CD8-positive, alpha-beta memory T cell (primary cell): ENCODE measurements around the gene SLC29A1. TPM values are rescaled to one million over a fixed set of nuclear protein-coding genes. Genes with fewer than 3 reads are reported as not detected.

Experiments used
- CTCF ChIA-PET: fragments of 350-600 bp; sonication (Branson Sonifier 250); formaldehyde crosslinking; loops from one replicate; lab custom pipeline; 2021; ENCODE audit warnings: antibody characterized with exemption; lab: Charles Lee
- POLR2A ChIA-PET: fragments of 350-600 bp; sonication (Branson Sonifier 250); formaldehyde crosslinking; loops from one replicate; lab custom pipeline; 2021; ENCODE audit warnings: antibody characterized with exemption; lab: Charles Lee
- DNase-seq, 5 donors: peaks; one replicate each; pipeline versions ENCODE4 v3.0.0 to v3.0.0-alpha.2; 2020 to 2022; ENCODE audit warnings: mixed read lengths in 1 of 5
- H3K27ac ChIP-seq: one replicate; pipeline ENCODE4 v1.7.0; 2013; ENCODE audit warnings: low read depth, mild to moderate bottlenecking, low read length, moderate library complexity
- H3K27me3 ChIP-seq: 2 replicates; pipeline ENCODE4 v1.7.0; 2013; ENCODE audit warnings: low read length, mild to moderate bottlenecking; ENCODE audit not compliant: insufficient read depth, poor library complexity, severe bottlenecking
- H3K36me3 ChIP-seq: 2 replicates; pipeline ENCODE4 v1.7.0; 2013; ENCODE audit warnings: mild to moderate bottlenecking, low read length, moderate library complexity; ENCODE audit not compliant: insufficient read depth
- H3K4me1 ChIP-seq: 2 replicates; pipeline ENCODE4 v1.7.0; 2013; ENCODE audit warnings: mild to moderate bottlenecking, low read length, moderate library complexity; ENCODE audit not compliant: insufficient read depth
- H3K4me3 ChIP-seq: 2 replicates; pipeline ENCODE4 v1.7.0; 2013; ENCODE audit warnings: mild to moderate bottlenecking, low read length
- H3K9me3 ChIP-seq: 2 replicates; pipeline ENCODE4 v1.7.0; 2013; ENCODE audit warnings: mild to moderate bottlenecking, low read length
- H3K27ac Mint-ChIP-seq, 8 donors: one replicate each; pipeline ENCODE4 v1.8.0; 2020 to 2021; ENCODE audit warnings: mixed read lengths in 8 of 8, mild to moderate bottlenecking in 6 of 8, inconsistent platforms in 3 of 8, moderate library complexity in 3 of 8
- H3K27me3 Mint-ChIP-seq, 2 donors: one replicate each; pipeline ENCODE4 v1.8.0; 2020 to 2021; ENCODE audit warnings: mixed read lengths in 2 of 2, mild to moderate bottlenecking in 1 of 2, moderate library complexity in 1 of 2
- H3K36me3 Mint-ChIP-seq, 3 donors: one replicate each; pipeline ENCODE4 v1.8.0; 2020 to 2021; ENCODE audit warnings: mixed read lengths in 3 of 3, inconsistent platforms in 1 of 3, mild to moderate bottlenecking in 1 of 3
- H3K4me1 Mint-ChIP-seq, 3 donors: one replicate each; pipeline ENCODE4 v1.8.0; 2020 to 2021; ENCODE audit warnings: mixed read lengths in 3 of 3, inconsistent platforms in 1 of 3, mild to moderate bottlenecking in 1 of 3
- H3K4me3 Mint-ChIP-seq, 7 donors: one replicate each; pipeline ENCODE4 v1.8.0; 2020 to 2021; ENCODE audit warnings: mixed read lengths in 7 of 7, mild to moderate bottlenecking in 6 of 7, moderate library complexity in 4 of 7, inconsistent platforms in 2 of 7
- H3K9me3 Mint-ChIP-seq, 5 donors: one replicate each; pipeline ENCODE4 v1.8.0; 2020 to 2022; ENCODE audit warnings: mixed read lengths in 5 of 5, mild to moderate bottlenecking in 3 of 5, moderate library complexity in 2 of 5, inconsistent platforms in 1 of 5
- polyA plus RNA-seq: library from polyadenylated mRNA; unstranded; fragments of 300-500 nt; fragmentation: Illumina TruSeq; gene quantifications from one replicate; pipeline ENCODE4 v1.2.3, GENCODE V29; 2021
- total RNA-seq, 2 experiments: library from RNA; stranded (reverse); gene quantifications; one replicate each; pipeline ENCODE4 v1.2.3, GENCODE V29; 2021

SLC29A1 gene
- total and polyA plus RNA-seq, 3 experiments from 2014 or later, result 3.6 to 116 (median 116) TPM

DNA sequence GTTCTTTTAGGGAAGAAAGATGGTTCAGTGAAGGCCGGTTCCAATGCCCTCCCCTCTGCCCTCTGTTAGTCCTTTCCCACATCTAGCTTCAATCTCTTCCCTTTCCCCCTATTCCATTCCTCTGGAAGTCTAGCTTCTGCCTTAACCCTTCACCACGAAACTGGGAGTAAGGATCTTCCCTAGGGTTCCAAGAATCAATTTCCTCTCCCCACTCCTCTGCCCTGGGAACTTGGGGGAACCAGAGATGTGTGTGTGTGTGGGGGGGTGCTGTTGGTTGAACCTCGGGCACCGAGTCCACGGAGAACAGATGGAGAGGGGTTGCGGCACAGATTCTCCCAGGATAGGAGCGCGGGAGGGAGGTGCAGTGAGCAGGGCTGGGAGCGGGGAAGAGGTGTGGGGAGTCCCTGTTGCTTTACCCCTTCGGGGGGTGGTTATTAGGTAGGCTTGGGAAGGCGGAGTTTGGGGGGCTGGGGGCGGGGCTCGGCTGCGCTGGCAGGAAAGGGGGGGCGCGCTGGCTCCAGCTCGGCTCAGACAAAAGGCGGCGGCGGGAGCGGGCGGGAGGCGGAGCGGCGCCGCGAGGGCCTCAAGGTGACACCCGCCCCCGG is 46.6 kb downstream of the SLC29A1 start, which contains the start of gene TMEM151B:
Gene TMEM151B (plus strand): TSS at position 530 of the 605 bp plus-strand sequence. CDS start 293 bp downstream, outside the sequence.
- Histone ChIP-seq H3K4me3 (no peak within 1 kb of the TSS), H3K4me1 (no peaks in the 10 kb centered on the region), H3K27ac (no peak within 1 kb of the TSS), H3K9me3 (no peaks in the 10 kb centered on the region), H3K36me3 (no peaks in the 10 kb centered on the region), H3K27me3 (peaks cover 51% of the 10 kb centered on the region)
- ChIA-PET CTCF (interaction anchor here (1.0 to 3.8 kb wide), 4 partner anchors 28 to 76 kb away, joined by 3 to 36 read pairs (median 4); partner anchors contain the start of gene AARS2), POLR2A (interaction anchor here (1.4 kb wide), 1 partner anchor 23 kb away, joined by 7 read pairs; the partner anchor contains the start of gene HSP90AB1)
- H3K36me3 Mint-ChIP-seq, result peaks cover 0 to 8% (median 0%) of the 10 kb centered on the region in 3 donors
- peak in 3 of 5 donors; percentile 21 to 58 (median 30) for DNase-seq
- peak within 1 kb of the TSS in 4 of 8 donors; percentile 16 to 89 (median 59) for H3K27ac Mint-ChIP-seq
- H3K27me3 Mint-ChIP-seq, result peaks cover 49 to 54% of the 10 kb centered on the region in 2 donors
- peaks cover 9 to 23% (median 22%) of the 10 kb centered on the region in 3 donors for H3K4me1 Mint-ChIP-seq
- H3K4me3 Mint-ChIP-seq, result peak within 1 kb of the TSS; percentile 63 to 84 (median 78)
- no peaks in the 10 kb centered on the region for H3K9me3 Mint-ChIP-seq

DNA sequence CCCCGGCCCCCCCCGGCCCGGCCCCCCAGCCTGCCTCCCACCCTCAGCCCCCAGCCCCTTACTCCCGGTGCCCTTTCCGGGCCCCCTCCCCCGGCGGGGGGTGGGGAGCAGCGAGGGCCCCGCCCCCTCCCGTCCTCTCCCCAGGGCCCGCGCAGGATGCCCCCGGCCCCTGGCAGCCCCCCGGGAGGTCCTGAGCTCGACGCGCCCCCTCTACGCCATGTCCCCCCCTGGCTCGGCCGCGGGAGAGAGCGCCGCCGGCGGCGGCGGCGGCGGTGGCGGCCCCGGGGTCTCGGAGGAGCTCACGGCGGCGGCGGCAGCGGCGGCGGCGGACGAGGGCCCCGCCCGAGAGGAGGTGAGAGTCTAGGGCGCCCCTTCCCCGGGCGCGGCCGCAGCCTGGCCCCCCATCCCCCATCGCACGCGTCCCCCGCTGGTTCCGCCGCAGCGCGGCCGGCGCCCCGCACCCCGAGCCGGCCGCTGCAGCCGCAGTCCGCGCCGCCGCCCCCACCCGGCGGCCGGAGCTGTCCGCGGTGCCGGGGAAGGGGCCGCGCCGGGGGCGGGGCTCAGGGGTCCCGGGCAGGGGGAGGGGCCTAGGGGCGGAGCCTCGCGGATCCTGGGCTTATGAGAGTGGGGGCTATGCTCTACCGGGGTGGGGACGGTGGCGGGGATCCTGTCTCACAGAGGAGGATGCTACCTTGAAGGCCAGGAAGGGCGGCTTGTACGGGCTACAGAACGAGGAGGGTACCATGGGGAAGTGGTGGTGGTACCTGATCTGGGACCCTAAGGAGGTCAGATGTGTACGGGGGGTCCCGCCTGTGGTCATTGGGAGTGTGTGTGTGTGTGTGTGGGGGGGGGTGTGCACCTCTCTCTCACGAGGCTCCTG is 47.4 kb downstream of the SLC29A1 start:
- Mint-ChIP-seq H3K9me3 (no peaks in the 10 kb centered on the region), H3K27ac (peak overlapping the region in 1 of 8 donors; percentile 81), H3K27me3 (peaks cover 49 to 54% of the 10 kb centered on the region in 2 donors), H3K4me1 (peaks cover 5 to 22% (median 21%) of the 10 kb centered on the region in 3 donors), H3K4me3 (peak overlapping the region; percentile 34 to 84 (median 78)), H3K36me3 (peaks cover 0 to 8% (median 0%) of the 10 kb centered on the region in 3 donors)
- Histone ChIP-seq H3K9me3 (no peaks in the 10 kb centered on the region), H3K4me1 (no peaks in the 10 kb centered on the region), H3K27me3 (peaks cover 51% of the 10 kb centered on the region), H3K4me3 (no peak overlapping the region), H3K27ac (no peak overlapping the region), H3K36me3 (no peaks in the 10 kb centered on the region)
- peak in 1 of 5 donors; percentile 53 for DNase-seq
- CTCF ChIA-PET, result interaction anchor here (0.8 to 1.3 kb wide), 4 partner anchors 34 to 76 kb away, joined by 3 to 4 read pairs (median 3); partner anchors contain the start of gene AARS2
- POLR2A ChIA-PET, result interaction anchor here (1.4 kb wide), 1 partner anchor 24 kb away, joined by 7 read pairs; the partner anchor contains the start of gene HSP90AB1

DNA sequence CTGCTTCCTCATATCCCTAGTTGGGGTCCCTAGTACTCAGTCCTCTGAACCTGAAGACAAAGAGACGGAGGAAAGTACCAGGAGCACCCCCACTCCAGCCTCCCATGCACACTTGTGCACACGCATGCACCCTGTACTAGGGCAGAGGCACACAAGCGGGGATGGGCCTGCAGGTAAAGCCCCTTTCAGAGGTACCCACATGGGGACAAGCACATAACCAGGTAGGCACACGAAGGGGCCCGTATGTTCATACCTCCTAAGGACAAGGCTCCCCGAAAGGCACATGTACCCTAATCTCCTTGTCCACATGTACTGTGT is 48.0 kb downstream of the SLC29A1 start:
- no peaks in the 10 kb centered on the region for H3K9me3 ChIP-seq
- no peak for DNase-seq
- POLR2A ChIA-PET, result no interaction called here
- Mint-ChIP-seq H3K36me3 (peaks cover 0 to 8% (median 0%) of the 10 kb centered on the region in 3 donors), H3K9me3 (no peaks in the 10 kb centered on the region), H3K4me3 (peak overlapping the region; percentile 43 to 84 (median 78)), H3K27ac (no peak overlapping the region), H3K4me1 (peaks cover 4 to 19% (median 19%) of the 10 kb centered on the region in 3 donors), H3K27me3 (peaks cover 49 to 54% of the 10 kb centered on the region in 2 donors)
- peaks cover 51% of the 10 kb centered on the region for H3K27me3 ChIP-seq
- no peak overlapping the region for H3K4me3 ChIP-seq
- H3K27ac ChIP-seq, result no peak overlapping the region
- CTCF ChIA-PET, result interaction anchor here (1.1 kb wide), 1 partner anchor 42 kb away, joined by 3 read pairs; the partner anchor contains the start of gene AARS2
- no peaks in the 10 kb centered on the region for H3K36me3 ChIP-seq
- H3K4me1 ChIP-seq, result no peaks in the 10 kb centered on the region

DNA sequence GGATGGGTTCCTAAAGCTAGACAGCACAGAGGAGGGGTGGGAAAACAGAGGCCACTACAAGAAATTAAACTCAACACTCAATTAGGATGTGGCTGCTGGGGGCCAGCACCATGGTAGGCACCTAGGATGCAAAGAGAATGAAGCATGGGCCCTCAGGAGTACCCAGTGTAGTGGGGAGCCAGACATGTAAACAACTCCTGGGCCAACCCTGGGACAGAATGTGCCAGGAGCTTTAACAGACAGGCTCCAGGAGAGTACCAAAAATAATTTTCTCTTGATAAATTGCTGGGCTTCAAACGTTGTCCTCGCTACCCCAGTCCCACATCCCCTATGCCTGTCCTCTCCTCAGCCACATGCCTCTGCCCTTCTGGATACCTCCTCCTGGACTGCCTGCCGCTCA is 48.5 kb downstream of the SLC29A1 start:
- H3K4me3 ChIP-seq, result no peak overlapping the region
- POLR2A ChIA-PET, result no interaction called here
- H3K4me3 Mint-ChIP-seq, result peak overlapping the region in 4 of 7 donors; percentile 36 to 76 (median 44)

DNA sequence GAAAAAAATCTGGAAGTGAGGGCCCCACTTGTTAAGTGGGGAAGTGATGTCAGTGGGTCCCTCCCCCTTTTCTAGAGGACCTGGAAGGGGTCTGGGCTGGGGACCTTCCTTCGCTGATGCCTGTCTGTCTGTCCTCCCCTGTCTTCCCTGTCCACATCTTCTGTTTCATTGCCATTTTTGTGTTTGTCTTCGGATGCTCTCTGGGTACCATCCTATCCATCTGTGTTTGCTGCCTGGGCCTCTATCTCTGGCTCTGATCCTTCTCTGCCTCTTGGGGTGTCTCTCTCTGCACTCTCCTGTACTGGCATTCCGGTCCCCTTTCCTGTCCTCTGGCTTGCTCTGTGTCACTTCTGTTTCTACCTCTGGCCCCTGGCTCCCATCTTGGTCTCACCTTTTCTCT is 49.1 kb downstream of the SLC29A1 start:
- Mint-ChIP-seq H3K9me3 (no peaks in the 10 kb centered on the region), H3K4me1 (peaks cover 4 to 18% (median 16%) of the 10 kb centered on the region in 3 donors), H3K36me3 (peaks cover 0 to 8% (median 0%) of the 10 kb centered on the region in 3 donors), H3K27me3 (peaks cover 58 to 64% of the 10 kb centered on the region in 2 donors), H3K4me3 (peak overlapping the region in 3 of 7 donors; percentile 44 to 74 (median 52)), H3K27ac (peak overlapping the region in 1 of 8 donors; percentile 24)
- Histone ChIP-seq H3K4me3 (no peak overlapping the region), H3K27ac (no peak overlapping the region), H3K9me3 (no peaks in the 10 kb centered on the region), H3K36me3 (no peaks in the 10 kb centered on the region), H3K4me1 (no peaks in the 10 kb centered on the region), H3K27me3 (peaks cover 61% of the 10 kb centered on the region)
- DNase-seq, result no peak
- ChIA-PET POLR2A (no interaction called here), CTCF (no interaction called here)

More for the DNA sequence above, 48.5 kb downstream of the SLC29A1 start:
- Mint-ChIP-seq H3K9me3 (no peaks in the 10 kb centered on the region), H3K27me3 (peaks cover 53 to 57% of the 10 kb centered on the region in 2 donors), H3K27ac (peak overlapping the region in 1 of 8 donors; percentile 17), H3K4me1 (peaks cover 4 to 19% (median 16%) of the 10 kb centered on the region in 3 donors), H3K36me3 (peaks cover 0 to 8% (median 0%) of the 10 kb centered on the region in 3 donors)
- Histone ChIP-seq H3K27me3 (peaks cover 55% of the 10 kb centered on the region), H3K36me3 (no peaks in the 10 kb centered on the region), H3K9me3 (no peaks in the 10 kb centered on the region), H3K27ac (no peak overlapping the region), H3K4me1 (no peaks in the 10 kb centered on the region)
- DNase-seq, result no peak
- CTCF ChIA-PET, result interaction anchor here (1.1 kb wide), 1 partner anchor 41 kb away, joined by 3 read pairs; the partner anchor contains the start of gene AARS2

DNA sequence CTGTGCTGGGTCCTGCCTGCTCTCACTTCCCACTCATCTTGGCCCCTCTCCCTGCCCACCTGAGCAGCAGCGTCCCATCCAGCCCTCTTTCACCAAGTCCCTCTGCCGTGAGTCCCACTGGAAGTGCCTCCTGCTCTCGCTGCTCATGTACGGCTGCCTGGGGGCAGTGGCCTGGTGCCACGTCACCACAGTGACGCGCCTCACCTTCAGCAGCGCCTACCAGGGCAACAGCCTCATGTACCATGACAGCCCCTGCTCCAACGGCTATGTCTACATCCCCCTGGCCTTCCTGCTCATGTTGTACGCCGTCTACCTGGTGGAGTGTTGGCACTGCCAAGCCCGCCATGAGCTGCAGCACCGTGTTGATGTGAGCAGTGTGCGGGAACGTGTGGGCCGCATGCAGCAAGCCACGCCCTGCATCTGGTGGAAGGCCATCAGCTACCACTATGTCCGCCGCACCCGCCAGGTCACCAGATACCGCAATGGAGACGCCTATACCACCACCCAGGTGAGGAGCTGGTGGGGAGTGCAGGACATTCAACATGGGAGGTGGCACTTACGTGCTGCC is 49.7 kb downstream of the SLC29A1 start:
- H3K4me1 ChIP-seq, result no peaks in the 10 kb centered on the region
- Mint-ChIP-seq H3K9me3 (no peaks in the 10 kb centered on the region), H3K4me3 (peak overlapping the region in 1 of 7 donors; percentile 74), H3K36me3 (peaks cover 0 to 8% (median 0%) of the 10 kb centered on the region in 3 donors), H3K27ac (peak overlapping the region in 1 of 8 donors; percentile 24), H3K4me1 (peaks cover 0 to 18% (median 12%) of the 10 kb centered on the region in 3 donors), H3K27me3 (peaks cover 60 to 69% of the 10 kb centered on the region in 2 donors)
- peaks cover 63% of the 10 kb centered on the region for H3K27me3 ChIP-seq
- POLR2A ChIA-PET, result no interaction called here
- H3K4me3 ChIP-seq, result no peak overlapping the region
- H3K9me3 ChIP-seq, result no peaks in the 10 kb centered on the region
- CTCF ChIA-PET, result no interaction called here
- DNase-seq, result no peak
- H3K27ac ChIP-seq, result no peak overlapping the region
- H3K36me3 ChIP-seq, result no peaks in the 10 kb centered on the region

DNA sequence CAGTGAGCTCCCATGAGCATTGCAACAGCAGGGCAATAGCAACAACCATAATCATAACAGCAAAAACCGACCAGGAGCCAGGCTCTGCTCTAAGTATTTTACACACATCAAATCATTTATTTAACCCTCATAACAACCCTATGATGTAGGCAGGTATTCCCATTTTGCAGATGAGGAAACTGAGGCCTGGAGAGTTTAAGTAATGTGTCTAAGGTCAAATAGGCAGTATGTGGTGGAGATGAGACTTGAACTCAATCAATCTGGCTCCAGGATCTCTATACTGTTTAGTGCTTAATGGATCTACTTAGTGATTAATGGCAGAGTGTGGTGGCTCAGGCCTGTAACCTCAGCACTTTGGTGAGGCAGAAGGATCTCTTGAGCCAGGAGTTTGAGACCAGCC is 50.2 kb downstream of the SLC29A1 start:
- ChIA-PET POLR2A (no interaction called here), CTCF (no interaction called here)
- H3K9me3 Mint-ChIP-seq, result no peaks in the 10 kb centered on the region
- H3K4me1 Mint-ChIP-seq, result peaks cover 0 to 18% (median 12%) of the 10 kb centered on the region in 3 donors
- no peak for DNase-seq
- no peak overlapping the region for H3K27ac Mint-ChIP-seq
- peaks cover 60 to 72% of the 10 kb centered on the region in 2 donors for H3K27me3 Mint-ChIP-seq
- Histone ChIP-seq H3K9me3 (no peaks in the 10 kb centered on the region), H3K27ac (no peak overlapping the region), H3K4me3 (no peak overlapping the region), H3K36me3 (no peaks in the 10 kb centered on the region), H3K27me3 (peaks cover 60% of the 10 kb centered on the region), H3K4me1 (no peaks in the 10 kb centered on the region)
- peak overlapping the region in 1 of 7 donors; percentile 9 for H3K4me3 Mint-ChIP-seq
- H3K36me3 Mint-ChIP-seq, result peaks cover 0 to 8% (median 0%) of the 10 kb centered on the region in 3 donors
